HCT116 (cell line): ENCODE measurements around the gene TMEM181. TPM values are rescaled to one million over a fixed set of nuclear protein-coding genes. Genes with fewer than 3 reads are reported as not detected.

Experiments used
- ATAC-seq: fragments of 200-7000 bp; cut with Tn5 transposase; 2 replicates; pipeline ENCODE4 v1.9.1; 2020; ENCODE audit warnings: mild to moderate bottlenecking, moderate library complexity
- BruUV-seq: library from RNA; stranded (reverse); fragments of 400-500 nt; replicated peaks from 2 replicates; lab custom pipeline; 2021; lab: Mats Ljungman, UMichigan
- CTCF ChIA-PET: fragments of 300-600 bp; sonication (Branson Sonifier 250); formaldehyde crosslinking; loops from one replicate; lab custom pipeline; 2021; ENCODE audit warnings: antibody characterized with exemption; lab: Charles Lee
- POLR2A ChIA-PET: fragments of 300-600, 350-600 bp; sonication (Branson Sonifier 250); formaldehyde crosslinking; loops from one replicate; lab custom pipeline; 2021; ENCODE audit warnings: antibody characterized with exemption; lab: Charles Lee
- RAD21 ChIA-PET, 2 experiments: fragments of 300-600 bp; sonication (Branson Sonifier 250); formaldehyde crosslinking; loops; one replicate each; lab custom pipeline; 2023; ENCODE audit warnings: low total read pairs in 2 of 2; ENCODE audit not compliant: uncharacterized antibody in 2 of 2, unreplicated experiment in 2 of 2, low non-redundant PET in 1 of 2; lab: Charles Lee
- DNase-seq: peaks from one replicate; pipeline ENCODE4 v3.0.0-alpha.2; 2010; ENCODE audit warnings: low read depth, low spot score
- H2AFZ ChIP-seq: fragments of 200-600 bp; shearing (Covaris generic), sonication (generic); 2 replicates; pipeline ENCODE4 v1.6.1; 2017; ENCODE audit warnings: low read depth, mixed run types, mixed read lengths, antibody characterized with exemption, low read length; ENCODE audit not compliant: poor library complexity, severe bottlenecking
- H3K27ac ChIP-seq: 2 replicates; pipeline ENCODE4 v1.5.1; 2012; ENCODE audit warnings: low read depth, low read length
- H3K27me3 ChIP-seq: fragments of 200-600 bp; sonication (generic); 2 replicates; pipeline ENCODE4 v1.6.1; 2016; ENCODE audit warnings: mixed run types, low read length, mixed read lengths; ENCODE audit not compliant: insufficient read depth
- H3K36me3 ChIP-seq, 2 experiments: fragments of 200-500 bp in 1 of 2; fragments of 200-600 bp in 1 of 2; sonication (Bioruptor generic) in 1 of 2; sonication (generic) in 1 of 2; 2 replicates each; pipeline versions ENCODE4 v1.5.1 to v1.6.1; 2014 to 2016; ENCODE audit warnings: low read length in 2 of 2, inconsistent platforms in 1 of 2, mixed read lengths in 1 of 2, mixed run types in 1 of 2; ENCODE audit not compliant: insufficient read depth in 2 of 2, control insufficient read depth in 1 of 2
- H3K4me1 ChIP-seq, 2 experiments: fragments of 200-600 bp in 1 of 2; sonication (generic) in 1 of 2; 2 replicates each; pipeline versions ENCODE4 v1.5.1 to v1.6.1; 2012 to 2017; ENCODE audit warnings: low read length in 2 of 2, inconsistent platforms in 1 of 2, mild to moderate bottlenecking in 1 of 2, mixed read lengths in 1 of 2, mixed run types in 1 of 2, moderate library complexity in 1 of 2; ENCODE audit not compliant: insufficient read depth in 2 of 2, control insufficient read depth in 1 of 2
- H3K4me2 ChIP-seq: fragments of 200-600 bp; sonication (generic); 2 replicates; pipeline ENCODE4 v1.6.1; 2017; ENCODE audit warnings: mixed run types, low read length, mixed read lengths
- H3K4me3 ChIP-seq, 2 experiments: fragments of 200-600 bp in 1 of 2; sonication (generic) in 1 of 2; replicated peaks in 1 of 2; 2 replicates each; pipeline ENCODE4 v1.5.1; 2011 to 2016; ENCODE audit warnings: low read length in 2 of 2, control low read depth in 1 of 2, low read depth in 1 of 2, mild to moderate bottlenecking in 1 of 2, mixed read lengths in 1 of 2, mixed run types in 1 of 2
- H3K79me2 ChIP-seq: fragments of 200-600 bp; sonication (generic); 2 replicates; pipeline ENCODE4 v1.6.1; 2017; ENCODE audit warnings: mild to moderate bottlenecking, mixed run types, low read length, moderate library complexity, mixed read lengths; ENCODE audit not compliant: insufficient read depth
- H3K9ac ChIP-seq: fragments of 200-600 bp; sonication (generic); 2 replicates; pipeline ENCODE4 v1.6.1; 2016; ENCODE audit warnings: low read length, mixed read lengths
- H3K9me2 ChIP-seq: fragments of 200-600 bp; sonication (generic), shearing (Covaris generic); 2 replicates; pipeline ENCODE4 v1.6.1; 2017; ENCODE audit warnings: mixed run types, mild to moderate bottlenecking, moderate library complexity; ENCODE audit not compliant: insufficient read depth
- H3K9me3 ChIP-seq, 2 experiments: fragments of 200-500 bp in 1 of 2; fragments of 200-600 bp in 1 of 2; sonication (Bioruptor generic) in 1 of 2; sonication (generic) in 1 of 2; 2 replicates each; pipeline ENCODE4 v1.6.1; 2014 to 2017; ENCODE audit warnings: low read length in 2 of 2, mixed read lengths in 2 of 2, inconsistent platforms in 1 of 2, low read depth in 1 of 2, mild to moderate bottlenecking in 1 of 2, mixed run types in 1 of 2, moderate library complexity in 1 of 2; ENCODE audit not compliant: control insufficient read depth in 1 of 2, insufficient read depth in 1 of 2
- H4K20me1 ChIP-seq: fragments of 200-600 bp; sonication (generic), shearing (Covaris generic); 2 replicates; pipeline ENCODE4 v1.6.1; 2017; ENCODE audit warnings: mixed run types, mild to moderate bottlenecking, moderate library complexity; ENCODE audit not compliant: insufficient read depth
- ATF3 ChIP-seq: IDR thresholded peaks from 2 replicates; pipeline ENCODE4 v1.6.1; 2012
- CEBPB ChIP-seq: IDR thresholded peaks from 2 replicates; pipeline ENCODE4 v1.6.1; 2012; ENCODE audit warnings: low read depth
- CTCF ChIP-seq, 3 experiments: fragments of 200-600 bp in 1 of 3; sonication (generic) in 1 of 3; IDR thresholded peaks in 2 of 3; conservative IDR thresholded peaks in 1 of 3; 2 replicates each; pipeline ENCODE4 v1.5.1; 2012 to 2017; ENCODE audit warnings: low read depth in 2 of 3, low read length in 2 of 3, antibody characterized with exemption in 1 of 3, borderline replicate concordance in 1 of 3, control low read depth in 1 of 3, mild to moderate bottlenecking in 1 of 3, mixed read lengths in 1 of 3, mixed run types in 1 of 3, moderate library complexity in 1 of 3; ENCODE audit not compliant: insufficient read depth in 1 of 3
- EGR1 ChIP-seq: IDR thresholded peaks from 2 replicates; pipeline ENCODE4 v1.6.1; 2012; ENCODE audit warnings: low read depth
- ELF1 ChIP-seq: IDR thresholded peaks from 2 replicates; pipeline ENCODE4 v1.6.1; 2012; ENCODE audit warnings: low read depth, borderline replicate concordance
- EZH2phosphoT487 ChIP-seq: fragments of 200-600 bp; IDR thresholded peaks from 2 replicates; pipeline ENCODE4 v1.6.1; 2018; ENCODE audit warnings: antibody characterized with exemption, borderline replicate concordance
- FOSL1 ChIP-seq: IDR thresholded peaks from 2 replicates; pipeline ENCODE4 v1.6.1; 2012; ENCODE audit warnings: low read depth
- MAX ChIP-seq: IDR thresholded peaks from 2 replicates; pipeline ENCODE4 v1.6.1; 2012
- POLR2A ChIP-seq: IDR thresholded peaks from 2 replicates; pipeline ENCODE4 v1.7.0; 2011; ENCODE audit warnings: borderline replicate concordance; ENCODE audit not compliant: insufficient read depth, insufficient read length; ENCODE audit errors: extremely low read depth
- POLR2AphosphoS5 ChIP-seq: IDR thresholded peaks from 2 replicates; pipeline ENCODE4 v1.6.1; 2011; ENCODE audit warnings: mild to moderate bottlenecking, low read depth, low read length, moderate library complexity
- REST ChIP-seq: IDR thresholded peaks from 2 replicates; pipeline ENCODE4 v1.6.1; 2012; ENCODE audit warnings: low read depth
- SIN3A ChIP-seq: IDR thresholded peaks from 2 replicates; pipeline ENCODE4 v1.6.1; 2012; ENCODE audit warnings: low read depth
- TCF7L2 ChIP-seq: IDR thresholded peaks from 2 replicates; pipeline ENCODE4 v1.7.0; 2011; ENCODE audit warnings: borderline replicate concordance, inconsistent platforms; ENCODE audit not compliant: insufficient read depth, insufficient read length; ENCODE audit errors: extremely low read depth
- YY1 ChIP-seq: IDR thresholded peaks from 2 replicates; pipeline ENCODE4 v1.6.1; 2011; ENCODE audit warnings: low read length, low read depth, moderate library complexity, mild to moderate bottlenecking; ENCODE audit not compliant: insufficient replicate concordance; ENCODE audit errors: extremely low read depth
- ZBTB33 ChIP-seq: IDR thresholded peaks from 2 replicates; pipeline ENCODE4 v1.6.1; 2011; ENCODE audit warnings: mild to moderate bottlenecking, low read length, moderate library complexity; ENCODE audit not compliant: insufficient replicate concordance; ENCODE audit errors: extremely low read depth
- ZFX ChIP-seq: fragments of 450-650 bp; IDR thresholded peaks from 2 replicates; pipeline ENCODE4 v1.6.1; 2017
- ZNF274 ChIP-seq: fragments of 200-500 bp; sonication (Bioruptor generic); IDR thresholded peaks from 2 replicates; pipeline ENCODE4 v1.6.1; 2014; ENCODE audit warnings: mild to moderate bottlenecking, low read depth, low read length, inconsistent platforms
- intact Hi-C: fragments of 100-400 bp; cut with micrococcal nuclease; formaldehyde crosslinking; loops from 2 replicates; pipeline ENCODE4 v1.10.0; 2022
- total RNA-seq: library from RNA; stranded (reverse); gene quantifications from one replicate; pipeline ENCODE4 v1.2.1, GENCODE V29; 2021; ENCODE audit not compliant: unreplicated experiment

TMEM181 gene
- total RNA-seq, 1 experiment from 2014 or later, result 34.4 TPM

GRCh38 chr6:158536084-158536890 lies 23.6 kb upstream of the TMEM181 start:
- no peaks in the 10 kb centered on the region for H3K9me2 ChIP-seq
- H2AFZ ChIP-seq, result peak overlapping the region; percentile 70
- peak; percentile 37 for DNase-seq
- peak; percentile 66 for ATAC-seq
- H3K36me3 ChIP-seq, result no peaks in the 10 kb centered on the region
- H3K9ac ChIP-seq, result no peak overlapping the region; the same call in 1 of the 2 replicates
- no peaks in the 10 kb centered on the region for H4K20me1 ChIP-seq
- ChIA-PET CTCF (interaction anchor here (1.1 to 1.6 kb wide), 4 partner anchors 17 to 322 kb away, joined by 4 to 7 read pairs (median 4); no protein-coding TSS in a partner anchor), RAD21 (interaction anchor here in 1 of 2 experiments (0.6 kb wide), 1 partner anchor 598 kb away, joined by 3 read pairs; no protein-coding TSS in a partner anchor), POLR2A (no interaction called here)
- H3K27ac ChIP-seq, result peak overlapping the region; percentile 42; the same call in 1 of the 2 replicates
- H3K4me2 ChIP-seq, result peak overlapping the region; percentile 87
- H3K27me3 ChIP-seq, result no peaks in the 10 kb centered on the region
- no peaks in the 10 kb centered on the region for H3K9me3 ChIP-seq
- intact Hi-C loops, result no loop called here
- H3K4me3 ChIP-seq, result peak overlapping the region; percentile 58 to 74
- H3K4me1 ChIP-seq, result peaks cover 11 to 14% of the 10 kb centered on the region in 2 experiments; a peak in 3 of 4 replicates
- H3K79me2 ChIP-seq, result no peaks in the 10 kb centered on the region
- no TSS peak for BruUV-seq
- TF ChIP-seq ZNF274 (no peak), ELF1 (no peak), CEBPB (no peak), POLR2AphosphoS5 (no peak), SIN3A (peak; percentile 79), REST (peak; percentile 96), POLR2A (no peak), YY1 (peak; percentile 48), ATF3 (no peak), MAX (peak; percentile 13; the same call in 1 of the 2 replicates), EGR1 (peak; percentile 87), CTCF (IDR thresholded peaks at IDR 0.05 in 2 of 3, conservative IDR thresholded peaks at IDR 0.05 in 1 of 3; ENCODE audit: borderline replicate concordance in 1 of 3, insufficient read depth in 1 of 3, low read depth in 2 of 3, low read length in 2 of 3) (no peak), ZBTB33 (no peak), EZH2phosphoT487 (no peak), TCF7L2 (peak; percentile 39), ZFX (no peak), FOSL1 (no peak)
